Activated naive CD8-positive, alpha-beta T cell treated with anti-CD3 and anti-CD28 coated beads, Interleukin-2, amount 50 U/mL, for 16 hours (primary cell): ENCODE measurements around the gene N4BP2L2.

Experiments used
- DNase-seq: peaks from one replicate; pipeline ENCODE4 v3.0.0-alpha.2; 2020; ENCODE audit warnings: low read depth, low spot score

N4BP2L2 gene

DNA sequence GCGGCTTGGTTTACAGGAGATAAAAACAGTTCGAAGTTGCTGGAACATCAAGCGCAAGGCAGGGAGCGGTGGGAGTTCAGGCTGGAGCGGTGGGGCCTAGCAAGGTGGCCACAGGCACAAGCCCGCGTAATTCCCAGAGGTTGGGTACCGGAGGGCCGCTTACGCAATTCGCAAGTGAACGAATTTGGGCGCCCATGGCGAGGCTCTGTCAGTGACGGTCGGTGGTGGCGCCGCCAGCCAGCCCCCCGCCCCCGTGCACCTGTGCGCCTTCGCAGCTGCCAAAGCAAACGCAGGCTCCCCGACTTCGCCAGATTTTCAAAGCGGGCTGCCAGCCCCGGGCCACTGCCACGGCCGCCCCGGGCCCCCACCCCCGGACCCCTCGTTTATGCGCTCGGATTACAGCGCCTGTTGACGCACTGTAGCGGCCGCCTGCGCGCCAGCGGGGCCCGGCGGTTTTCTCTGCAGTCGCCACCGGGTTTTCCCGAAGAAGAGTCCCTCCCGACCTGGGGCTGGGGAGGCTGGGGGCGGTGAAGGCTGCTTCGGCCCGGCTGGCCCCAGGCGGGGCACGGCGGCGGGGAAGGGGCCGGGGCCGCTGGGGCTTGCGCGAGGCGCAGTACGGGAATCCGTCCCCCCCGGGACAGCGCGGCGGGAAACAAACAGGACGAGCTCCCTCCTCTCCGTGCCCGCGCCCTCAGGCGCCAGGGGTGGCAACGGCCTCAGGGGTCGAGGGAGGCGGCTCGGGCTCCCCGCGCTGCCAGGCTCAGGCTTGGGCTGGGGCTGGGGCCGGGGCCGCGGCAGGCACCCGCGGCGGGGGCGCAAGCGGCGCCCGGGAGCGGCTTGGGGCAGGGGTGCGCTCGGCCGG is 111.4 kb downstream of the N4BP2L2 start:
- DNase-seq = no peak

DNA sequence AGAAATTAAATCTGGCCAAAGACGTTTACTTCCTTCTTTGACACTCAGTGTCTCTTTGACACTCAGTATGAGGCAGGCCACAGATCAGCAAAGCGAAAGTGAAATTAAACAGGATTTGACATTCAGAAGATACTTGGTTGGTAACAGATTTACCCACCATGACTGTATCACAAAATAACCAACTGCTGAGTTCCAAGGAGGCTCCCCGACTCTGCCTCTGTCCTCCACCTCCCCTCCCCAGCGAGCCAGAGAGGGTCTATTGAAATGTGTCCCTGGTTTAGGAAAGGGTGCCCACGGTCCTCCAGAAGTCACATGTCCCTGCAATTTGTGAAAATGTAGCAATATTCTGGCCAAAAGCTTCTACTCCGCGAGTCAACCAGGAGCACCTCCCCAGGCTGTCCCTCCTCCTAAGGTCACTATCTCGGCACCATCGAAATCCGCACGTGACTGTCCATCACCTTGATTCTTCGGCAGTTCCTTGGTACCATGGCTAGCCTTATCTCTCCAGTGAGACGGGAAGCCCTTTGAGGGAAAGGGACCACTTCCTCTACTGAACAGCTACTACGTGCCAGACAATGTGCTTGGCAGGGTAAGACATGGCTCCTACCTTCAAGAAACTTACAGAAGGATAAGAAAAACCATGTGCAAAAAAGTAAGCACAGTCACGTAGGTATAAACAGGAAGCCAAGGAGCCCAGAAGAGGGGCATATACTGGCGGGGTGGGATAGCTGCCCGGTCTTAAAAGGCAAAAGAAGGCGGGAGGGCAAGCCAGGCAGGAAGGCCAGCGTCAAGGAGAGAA is 112.2 kb downstream of the N4BP2L2 start:
- DNase-seq = no peak

DNA sequence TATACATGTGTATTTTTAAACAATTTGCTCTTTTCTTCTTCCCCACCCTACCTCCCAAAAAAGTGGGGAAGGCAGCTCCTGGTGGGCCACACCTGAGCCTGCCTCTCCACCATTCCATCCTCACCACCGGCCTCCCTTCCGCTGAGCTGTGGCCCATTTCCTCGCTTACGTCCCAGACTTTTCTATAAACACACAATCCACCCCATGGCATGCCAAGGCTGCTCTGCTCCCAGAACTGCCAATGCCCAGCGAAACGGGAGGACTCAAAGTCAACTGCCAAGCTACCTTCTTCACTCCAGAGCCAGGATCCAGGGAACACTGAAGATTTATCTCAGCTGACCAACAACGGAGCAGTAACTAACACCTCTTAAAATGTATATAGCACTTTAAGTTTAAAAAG is 113.4 kb downstream of the N4BP2L2 start:
- DNase-seq = no peak

DNA sequence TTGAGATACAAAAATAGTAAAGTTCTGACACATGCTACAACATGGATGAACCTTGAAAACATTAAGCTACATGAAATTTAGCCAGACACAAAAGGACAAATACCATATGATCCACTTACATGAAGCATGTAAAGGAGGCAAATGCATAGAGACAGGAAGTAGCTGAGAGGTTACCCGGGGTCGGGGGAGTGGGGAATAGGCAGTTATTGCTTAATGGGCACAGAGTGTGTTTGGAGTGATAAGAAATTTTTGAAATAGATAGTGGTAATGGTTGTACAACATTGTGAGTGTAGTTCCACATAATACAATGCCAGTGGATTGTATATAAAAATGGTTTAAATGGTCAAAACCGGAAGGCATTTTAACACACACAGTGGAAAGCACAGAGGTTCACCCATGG is 115.0 kb downstream of the N4BP2L2 start:
- no peak for DNase-seq

DNA sequence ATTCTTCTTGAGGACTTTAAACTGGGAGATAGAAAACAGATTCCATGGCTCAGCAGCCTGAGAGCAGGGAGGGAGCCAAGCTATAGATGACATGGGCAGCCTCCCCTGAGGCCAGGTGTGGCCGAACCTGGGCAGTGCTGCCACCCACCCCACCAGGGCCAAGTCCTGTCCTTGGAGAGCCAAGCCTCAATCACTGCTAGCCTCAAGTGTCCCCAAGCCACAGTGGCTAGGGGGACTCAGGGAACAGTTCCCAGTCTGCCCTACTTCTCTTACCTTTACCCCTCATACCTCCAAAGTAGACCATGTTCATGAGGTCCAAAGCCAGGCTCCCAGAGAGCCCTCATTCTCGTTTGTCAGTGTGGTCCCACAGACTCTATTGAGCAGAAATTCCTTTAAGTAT is 118.7 kb downstream of the N4BP2L2 start:
- DNase-seq = no peak

DNA sequence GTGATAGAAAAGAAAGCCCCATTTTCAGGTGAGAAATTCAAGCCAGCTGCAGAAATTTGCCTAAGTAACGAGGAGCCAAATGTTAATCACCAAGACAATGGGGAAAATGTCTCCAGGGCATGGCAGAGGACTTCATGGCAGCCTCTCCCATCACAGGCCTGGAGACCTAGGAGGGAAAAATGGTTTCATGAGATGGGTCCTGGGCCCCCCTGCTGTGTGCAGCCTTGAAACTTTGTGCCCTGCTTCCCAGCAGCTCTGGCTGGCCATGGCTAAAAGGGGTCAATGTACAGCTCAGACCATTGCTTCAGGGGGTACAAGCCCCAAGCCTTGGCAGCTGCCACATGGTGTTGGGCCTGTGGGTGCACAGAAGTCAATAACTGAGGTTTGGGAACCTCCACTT is 120.6 kb downstream of the N4BP2L2 start:
- no peak for DNase-seq

DNA sequence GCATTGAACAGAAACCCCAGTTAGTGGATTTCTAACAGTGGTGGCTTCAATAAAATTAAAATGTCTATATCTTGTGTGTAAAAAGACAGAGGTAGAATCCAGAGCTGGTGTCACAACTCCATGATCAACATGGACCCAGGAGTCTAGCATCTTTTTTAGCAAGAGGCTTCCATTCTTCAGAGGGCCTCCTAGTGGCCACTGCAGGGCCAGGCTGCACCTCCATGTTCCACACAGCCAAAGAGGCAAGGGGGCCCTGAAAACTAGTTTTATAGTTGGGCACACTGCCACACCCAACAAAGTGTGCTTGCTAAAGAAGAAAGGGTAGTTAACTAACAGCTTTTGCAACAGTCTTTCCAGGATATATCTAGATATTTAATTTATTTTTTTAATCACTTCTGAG is 123.6 kb downstream of the N4BP2L2 start:
- no peak for DNase-seq

DNA sequence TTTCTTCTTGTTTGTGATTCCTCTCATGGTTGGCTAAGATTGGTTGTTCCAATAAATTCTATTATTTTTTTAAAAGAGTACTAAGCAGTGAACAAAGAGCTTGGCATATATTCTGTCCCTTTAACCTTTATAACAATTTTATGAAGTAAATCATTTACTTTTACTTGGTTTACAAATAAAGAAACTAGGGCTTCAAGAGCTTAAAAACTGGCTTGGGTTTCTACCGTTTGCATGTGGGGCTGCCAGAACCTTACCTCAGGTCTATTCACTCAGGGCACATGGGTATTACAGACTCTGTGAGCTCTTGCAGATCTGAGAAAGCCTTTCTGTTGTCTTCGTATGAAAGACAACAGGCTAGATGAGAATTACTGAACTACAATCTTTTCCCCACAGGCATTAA is 124.0 kb downstream of the N4BP2L2 start:
- DNase-seq = no peak

DNA sequence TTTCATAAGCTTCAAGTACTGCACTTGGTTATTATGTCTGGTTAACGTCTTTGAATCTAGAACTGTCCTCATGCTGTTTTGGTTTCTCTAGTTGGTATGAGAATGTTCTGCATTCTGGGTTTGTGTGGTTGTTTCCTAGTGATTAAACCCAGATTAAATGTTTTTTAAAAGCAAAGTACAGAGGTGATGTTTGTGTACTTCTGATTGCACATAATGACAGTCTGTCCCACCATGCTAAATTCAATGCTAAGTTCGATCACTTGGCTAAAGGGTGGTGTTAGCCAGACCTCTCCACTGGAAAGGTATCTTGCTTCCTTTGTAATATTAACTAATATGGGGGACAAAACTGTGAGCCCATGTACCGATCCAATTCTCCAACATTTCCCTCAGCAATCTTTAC is 125.3 kb downstream of the N4BP2L2 start:
- DNase-seq = no peak

DNA sequence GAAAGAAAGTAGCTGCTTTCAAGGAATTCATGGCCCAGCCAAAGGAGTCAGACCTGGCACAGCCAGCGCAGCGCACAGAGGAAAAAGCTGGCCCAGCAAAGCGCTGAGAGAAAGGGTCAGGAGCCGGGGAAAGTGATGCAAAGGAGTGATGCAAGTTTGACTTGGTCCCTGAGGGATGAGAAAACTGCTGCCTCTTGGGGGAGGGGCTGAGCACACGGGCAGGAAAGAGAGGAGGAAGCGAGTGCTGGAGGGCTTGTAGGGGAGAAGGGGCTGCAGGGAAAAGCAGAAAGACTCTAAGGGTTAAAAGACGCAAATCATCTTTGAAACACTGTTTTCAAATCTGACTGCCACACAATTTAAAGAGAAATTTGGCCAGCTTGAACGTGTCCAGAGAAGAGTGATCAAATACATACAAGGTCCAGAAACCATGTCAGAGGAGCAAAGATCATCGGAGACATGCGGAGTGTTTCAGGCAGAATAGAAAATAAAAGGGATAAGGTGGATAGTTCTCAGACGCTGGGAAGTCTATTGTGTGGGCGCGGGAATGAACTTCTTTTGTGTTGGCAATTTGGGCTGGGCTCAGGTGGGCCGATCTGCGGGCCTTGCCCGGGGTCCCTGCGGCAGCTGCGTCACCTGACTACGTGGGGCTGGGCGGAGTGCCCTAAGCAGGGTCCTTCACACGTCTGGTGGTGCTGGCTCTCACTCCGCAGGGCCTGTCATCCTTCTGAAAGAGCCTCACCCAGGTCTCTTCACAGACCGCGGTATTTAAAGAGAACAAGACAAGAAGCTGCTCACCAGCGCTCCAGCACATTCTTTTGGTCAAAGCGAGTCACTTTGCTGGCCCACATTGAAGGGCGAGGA is 128.8 kb downstream of the N4BP2L2 start:
- DNase-seq = no peak

DNA sequence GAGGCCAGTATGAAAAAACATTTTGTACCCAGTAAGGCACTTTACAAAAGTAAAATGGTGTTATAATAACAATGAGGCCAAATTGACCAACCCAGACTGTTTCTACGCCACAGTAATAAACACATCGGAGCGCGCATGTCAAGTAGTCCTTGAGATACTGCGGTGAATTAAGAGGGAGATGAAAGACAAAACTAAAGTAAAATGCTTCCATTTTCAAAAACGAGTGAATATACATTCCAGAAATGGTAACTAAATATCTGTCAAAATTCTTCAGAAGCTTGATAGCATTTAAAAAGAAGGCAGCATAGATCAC is 129.6 kb downstream of the N4BP2L2 start:
- DNase-seq = no peak

DNA sequence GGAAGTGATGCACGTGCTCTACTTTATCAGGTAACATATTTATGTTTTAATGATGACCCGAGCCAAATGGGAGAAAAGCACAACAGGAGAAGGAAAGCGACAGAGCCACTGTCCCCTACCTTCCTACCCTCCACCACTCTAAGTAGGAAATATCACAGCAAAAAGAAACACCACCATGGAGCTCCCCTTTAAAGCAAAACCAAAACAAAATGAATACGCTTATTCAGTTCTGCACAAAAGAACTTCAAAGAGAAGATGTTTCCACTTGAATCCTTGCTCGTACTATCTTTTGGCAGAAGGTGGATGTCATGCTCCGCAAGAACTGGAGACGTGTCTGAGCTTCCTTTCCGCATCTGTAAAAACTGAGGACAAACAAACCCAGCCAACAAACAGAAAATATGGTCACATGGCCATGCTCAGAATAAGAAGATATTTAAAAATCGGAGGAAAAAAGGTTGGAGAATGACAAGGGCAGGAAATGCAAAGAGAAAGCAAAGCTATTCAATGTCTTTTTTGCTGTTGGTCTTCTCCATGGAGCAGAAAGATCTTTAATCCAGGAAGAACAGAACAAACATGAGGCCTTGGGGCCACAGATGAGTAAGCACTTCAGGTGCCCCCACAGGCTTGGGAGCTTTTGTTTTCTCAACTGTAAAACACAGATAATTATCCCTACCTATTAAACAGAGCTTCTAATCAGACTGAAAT is 130.1 kb downstream of the N4BP2L2 start:
- DNase-seq = no peak

DNA sequence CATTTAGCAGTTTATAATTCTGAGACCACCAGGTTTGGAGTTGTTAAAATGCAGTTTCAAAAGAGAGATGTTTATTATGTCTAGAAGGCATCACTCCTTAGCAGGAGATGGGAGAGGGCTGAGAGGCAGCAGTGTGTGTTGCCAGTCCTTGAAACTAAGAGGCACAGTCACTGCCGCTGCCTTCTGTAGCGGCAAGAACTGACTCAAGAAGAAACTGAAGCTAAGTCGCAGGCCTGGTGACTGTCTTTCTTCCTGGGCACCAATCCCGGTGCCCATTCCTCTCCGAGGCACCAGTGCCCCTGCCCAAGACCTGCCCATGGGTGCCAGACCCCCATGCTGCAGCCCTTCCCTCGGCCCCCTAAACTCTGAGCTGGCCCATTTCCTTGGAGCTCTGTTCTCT is 130.7 kb downstream of the N4BP2L2 start:
- no peak for DNase-seq

DNA sequence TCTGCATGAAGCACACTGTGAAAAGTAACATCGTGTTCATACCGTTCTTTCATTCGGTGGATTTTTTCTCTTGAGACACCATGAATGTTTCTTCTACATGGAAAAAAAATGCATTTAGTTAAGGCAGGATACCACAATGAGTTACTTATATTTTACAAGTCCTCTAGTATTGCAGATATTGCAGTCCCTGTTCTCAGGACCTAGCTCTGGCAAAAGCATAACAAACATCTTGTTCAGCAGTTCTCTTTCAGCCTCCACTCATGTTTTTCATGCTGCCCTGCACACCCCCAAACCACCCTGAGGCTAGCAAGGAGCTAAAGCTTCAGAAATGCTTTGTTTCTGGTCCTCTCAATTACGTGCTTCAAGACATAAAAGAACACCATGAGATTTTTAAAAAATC is 135.5 kb downstream of the N4BP2L2 start:
- DNase-seq = no peak

DNA sequence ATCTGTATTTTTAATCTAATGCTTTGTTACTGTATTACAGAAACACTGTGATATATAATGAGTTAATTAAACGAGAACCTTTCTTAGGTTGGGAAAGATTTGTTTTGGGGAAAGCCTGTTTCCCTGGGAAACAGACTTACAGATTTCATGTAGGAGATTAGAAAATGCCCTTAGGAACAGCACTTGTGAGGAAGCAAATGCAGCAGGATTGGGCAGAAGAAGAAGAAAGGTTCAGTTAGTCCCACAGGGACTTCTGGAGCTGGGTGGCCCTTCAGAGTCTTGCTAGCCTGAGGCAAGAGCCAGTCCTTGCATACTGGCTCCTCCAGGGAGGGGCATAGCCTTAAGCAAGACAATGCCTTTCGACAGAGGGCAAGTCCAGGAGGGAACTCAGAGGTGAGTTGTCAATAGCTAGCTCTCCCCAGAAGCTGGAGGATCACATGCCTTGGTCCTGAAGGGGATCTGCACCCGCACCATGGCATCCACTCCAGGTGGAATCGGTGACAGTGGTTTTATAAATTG is 147.4 kb downstream of the N4BP2L2 start:
- no peak for DNase-seq

DNA sequence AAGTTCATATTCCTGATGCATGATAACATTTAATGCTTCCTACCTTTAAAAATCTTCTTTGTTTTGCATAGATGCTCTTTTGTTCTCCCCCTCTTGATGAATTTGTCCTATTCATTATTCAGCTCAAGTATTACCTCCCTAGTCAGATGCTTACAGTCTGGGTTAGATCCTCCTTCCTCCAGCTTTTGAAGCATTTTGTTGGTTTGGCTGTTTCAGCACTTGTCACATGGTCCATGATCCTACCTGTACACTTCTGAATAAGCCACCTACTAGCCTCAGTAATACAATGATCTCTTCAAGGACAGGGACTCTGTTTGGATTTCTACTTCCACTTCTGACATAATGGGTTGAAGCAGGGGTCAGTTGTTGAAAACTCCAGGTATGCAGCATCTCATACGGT is 148.1 kb downstream of the N4BP2L2 start:
- DNase-seq = no peak

DNA sequence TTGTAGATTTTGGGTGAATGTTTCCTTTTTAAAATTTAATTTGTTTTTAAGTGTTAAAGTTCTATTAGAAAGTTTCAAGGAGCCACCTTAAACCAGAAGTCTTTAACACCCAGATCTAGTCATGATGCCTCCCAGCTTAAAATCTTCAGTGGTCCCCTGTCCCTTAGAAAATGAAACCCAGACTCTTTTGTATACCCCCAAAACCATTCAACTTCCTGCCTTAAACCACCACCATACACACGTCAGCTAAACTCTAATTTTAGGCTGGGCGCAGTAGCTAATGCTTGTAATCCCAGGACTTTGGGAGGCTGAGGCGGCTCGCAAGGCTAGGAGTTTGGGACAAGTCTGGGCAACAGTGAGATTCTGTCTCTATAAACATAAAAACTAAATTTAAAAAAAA is 148.5 kb downstream of the N4BP2L2 start:
- DNase-seq = no peak

DNA sequence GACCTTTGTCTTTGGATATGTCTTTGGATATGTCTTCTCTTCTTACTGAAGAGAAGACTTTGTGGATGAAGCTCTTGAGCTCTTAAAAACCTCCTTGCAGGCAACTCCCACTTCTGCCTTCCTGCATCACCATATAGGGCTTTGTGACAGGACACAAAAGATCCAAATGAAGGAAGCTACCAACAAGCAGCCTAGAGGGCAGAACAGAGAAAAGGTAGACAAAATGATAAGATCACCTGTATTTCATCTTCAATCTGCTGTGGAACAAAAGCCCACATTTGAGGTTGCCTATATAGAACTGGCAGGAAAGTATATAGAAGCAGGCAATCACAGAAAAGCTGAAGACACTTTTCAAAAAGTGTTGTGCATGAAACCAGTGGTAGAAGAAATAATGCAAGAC is 153.2 kb downstream of the N4BP2L2 start:
- DNase-seq = no peak

DNA sequence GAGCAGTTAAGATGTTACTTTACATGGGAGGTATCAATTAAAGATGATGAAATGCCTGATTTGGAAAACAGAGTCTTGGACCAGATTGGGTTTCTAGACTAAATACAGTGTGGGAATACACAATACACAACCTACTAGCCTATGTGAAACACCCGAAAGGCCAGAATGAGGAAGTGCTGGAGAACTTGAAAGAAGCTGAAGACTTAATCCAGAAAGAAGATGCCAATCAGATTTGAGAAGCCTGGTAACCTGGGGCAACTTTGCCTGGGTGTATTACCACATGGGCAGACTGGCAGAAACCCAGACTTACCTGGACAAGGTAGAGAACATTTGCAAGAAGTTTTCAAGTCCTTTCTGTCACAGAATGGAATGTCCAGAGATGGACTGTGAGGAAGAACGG is 153.9 kb downstream of the N4BP2L2 start:
- DNase-seq = no peak

DNA sequence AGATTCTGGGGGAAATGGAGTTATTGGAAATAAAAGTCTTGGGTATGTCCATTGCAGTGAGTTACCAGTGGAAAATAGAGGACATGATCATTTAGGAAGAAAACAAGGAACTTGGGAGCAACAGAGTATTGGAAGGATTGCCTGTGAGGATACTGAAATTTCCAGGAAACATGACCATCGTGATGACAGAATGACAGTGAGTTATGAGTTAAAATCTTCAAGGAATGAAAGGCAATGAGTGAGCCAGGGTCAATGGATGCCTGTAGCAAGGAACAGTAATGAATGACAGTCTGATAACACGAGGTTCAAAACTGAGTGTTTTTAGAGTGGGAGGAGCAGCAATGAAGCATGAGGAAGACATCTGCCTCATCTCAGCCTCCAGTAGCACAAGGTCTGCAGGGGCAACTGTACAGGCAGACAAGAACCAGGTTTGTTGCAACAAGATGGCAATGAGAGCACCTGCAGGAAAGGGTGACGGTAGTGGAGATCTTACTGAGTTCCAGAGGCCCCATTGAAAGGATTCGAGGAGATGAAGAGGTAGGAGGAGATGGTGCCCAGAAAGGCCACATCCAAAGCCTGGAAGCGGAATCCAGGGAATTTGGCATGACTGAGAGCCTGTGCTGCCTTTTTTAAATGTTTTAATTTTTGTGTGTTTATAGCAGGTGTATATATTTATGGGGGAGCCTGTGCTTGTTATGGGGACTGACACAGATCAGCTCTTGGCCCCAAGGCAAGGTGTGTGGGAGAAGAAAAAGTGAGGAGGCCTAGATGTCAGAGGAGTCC is 154.6 kb downstream of the N4BP2L2 start:
- DNase-seq = no peak
